Brain pericyte (primary cell): ENCODE measurements around the gene RAD51B.
A peak's percentile ranks its signal among the peaks of the same experiment; 100 is the strongest.

Source experiments
- DNase-seq: peaks from one replicate; pipeline ENCODE4 v3.0.0-alpha.2; 2012; ENCODE audit warnings: low read depth, low spot score

The RAD51B gene

GRCh38 chr14:68459480-68460136 is 640.0 kb downstream of the RAD51B start:
- no peak for DNase-seq

GRCh38 chr14:68460541-68460940 is 641.0 kb downstream of the RAD51B start:
- DNase-seq, result no peak

- DNase-seq, result no peak
Observed at GRCh38 chr14:68461086-68461485, 641.5 kb downstream of the RAD51B start.

GRCh38 chr14:68462683-68463082 is 643.1 kb downstream of the RAD51B start:
- no peak for DNase-seq

GRCh38 chr14:68463299-68463698 is 643.7 kb downstream of the RAD51B start:
- DNase-seq, result no peak

GRCh38 chr14:68463705-68464374 is 644.3 kb downstream of the RAD51B start:
- DNase-seq, result no peak

- no peak for DNase-seq
Observed at GRCh38 chr14:68464711-68465110, 645.1 kb downstream of the RAD51B start.

GRCh38 chr14:68466491-68466977 is 647.0 kb downstream of the RAD51B start:
- DNase-seq, result no peak

GRCh38 chr14:68467425-68467824 is 647.8 kb downstream of the RAD51B start:
- no peak for DNase-seq

GRCh38 chr14:68468437-68469207 is 649.0 kb downstream of the RAD51B start:
- no peak for DNase-seq

- no peak for DNase-seq
Observed at GRCh38 chr14:68469208-68469713, 649.7 kb downstream of the RAD51B start.

GRCh38 chr14:68470361-68470760 is 650.8 kb downstream of the RAD51B start:
- DNase-seq, result no peak

GRCh38 chr14:68471029-68471963 is 651.7 kb downstream of the RAD51B start:
- no peak for DNase-seq

GRCh38 chr14:68471964-68472508 is 652.5 kb downstream of the RAD51B start:
- DNase-seq, result no peak

- no peak for DNase-seq
Observed at GRCh38 chr14:68473069-68473468, 653.5 kb downstream of the RAD51B start.

GRCh38 chr14:68473794-68474193 is 654.2 kb downstream of the RAD51B start:
- no peak for DNase-seq

GRCh38 chr14:68474741-68475140 is 655.2 kb downstream of the RAD51B start:
- no peak for DNase-seq

GRCh38 chr14:68475802-68476201 is 656.2 kb downstream of the RAD51B start:
- no peak for DNase-seq

GRCh38 chr14:68476212-68477109 is 656.9 kb downstream of the RAD51B start:
- DNase-seq, result peak; percentile 59

GRCh38 chr14:68477110-68477455 is 657.5 kb downstream of the RAD51B start:
- DNase-seq, result no peak
